ENCODE data around the gene UBALD2. TPM values are rescaled to one million over a fixed set of nuclear protein-coding genes. Genes with fewer than 3 reads are reported as not detected.

Gene UBALD2
- total RNA-seq, 1 donor = 31.0 TPM

DNA sequence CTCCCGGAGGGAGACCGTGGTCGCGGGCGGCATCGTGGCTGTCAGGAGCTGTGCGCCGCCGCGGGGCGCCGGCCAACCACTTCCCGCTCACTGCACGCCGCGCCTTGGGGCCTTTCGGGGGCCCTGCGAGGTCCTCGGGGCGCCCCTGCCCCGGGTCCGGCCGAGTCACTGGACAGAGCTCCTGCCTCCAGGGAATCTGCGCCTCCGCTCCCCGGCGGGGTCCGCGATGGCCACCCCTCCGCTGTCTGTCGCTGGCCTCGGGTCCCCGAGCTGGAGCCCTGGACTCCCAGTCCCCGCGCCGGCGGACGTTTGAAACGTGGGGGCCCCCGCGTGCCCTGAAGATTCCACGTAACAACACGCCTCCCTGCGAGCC lies 42.8 kb downstream of the UBALD2 start, which contains the start of gene QRICH2:
Gene QRICH2 (minus strand): TSS at position 311 of the 373 bp plus-strand sequence. CDS start 278 bp downstream, at position 33.
- DNase-seq (ENCODE audit: low read depth in 2 of 3, low spot score in 2 of 3) = no peak

- no peak for DNase-seq (ENCODE audit: low read depth in 2 of 3, low spot score in 2 of 3)
These were observed 44.3 kb downstream of the UBALD2 start for GRCh38 chr17:76309461-76309860.

DNA sequence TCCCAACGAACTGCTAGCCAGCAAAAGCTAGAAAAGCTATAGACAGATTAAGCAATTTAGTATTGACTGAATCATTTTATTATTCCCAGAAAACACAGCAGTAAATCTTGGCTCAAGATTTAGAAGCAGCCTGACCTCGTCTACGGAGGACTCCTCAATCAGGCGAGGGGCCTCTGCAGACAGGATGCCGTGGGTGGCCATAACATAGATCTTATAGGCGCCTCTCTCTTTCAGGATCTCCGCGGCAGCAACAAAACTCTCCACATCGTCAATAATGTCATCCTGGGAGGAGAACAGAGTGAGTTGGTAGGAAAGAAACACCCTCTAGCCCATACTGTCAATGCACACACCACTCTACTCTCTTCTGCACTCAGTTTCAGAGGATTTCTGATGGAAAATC lies 47.6 kb downstream of the UBALD2 start:
- no peak for DNase-seq (ENCODE audit: low read depth in 2 of 3, low spot score in 2 of 3)

DNA sequence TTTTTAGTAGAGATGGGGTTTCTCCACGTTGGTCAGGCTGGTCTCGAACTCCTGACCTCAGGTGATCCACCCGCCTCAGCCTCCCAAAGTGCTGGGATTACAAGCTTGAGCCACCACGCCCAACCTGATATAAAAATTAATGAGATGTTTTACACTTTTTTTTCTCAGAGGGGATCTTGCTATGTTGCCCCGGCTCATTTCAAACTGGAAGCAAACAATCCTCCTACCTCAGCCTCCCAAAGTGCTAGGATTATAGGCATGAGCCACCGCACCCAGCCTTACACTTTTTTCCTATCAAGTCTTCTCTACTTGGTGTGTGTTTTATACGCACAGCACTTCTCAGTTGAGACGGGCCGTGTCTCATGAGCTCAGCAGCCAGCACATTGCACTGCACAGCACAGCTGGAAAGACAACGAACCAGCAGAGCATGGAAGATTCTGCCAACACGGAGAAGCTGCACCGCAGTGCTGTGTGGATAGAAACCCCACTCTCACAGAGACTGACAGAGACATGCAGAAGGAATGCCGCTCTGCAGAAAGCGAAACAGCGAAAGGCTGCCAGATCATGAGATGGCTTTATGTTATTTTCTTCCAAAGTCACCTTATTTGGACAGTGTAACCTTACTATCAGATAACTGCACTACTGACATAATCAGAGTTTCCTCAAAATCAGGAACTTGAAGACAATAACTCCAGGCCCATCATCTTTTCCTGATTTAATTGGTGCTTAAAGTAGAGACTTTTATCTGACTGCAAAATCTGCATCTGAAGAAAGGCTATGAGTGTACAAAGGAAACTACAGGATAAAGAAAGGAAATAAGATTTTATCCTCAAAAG lies 49.5 kb downstream of the UBALD2 start:
- no peak for DNase-seq (ENCODE audit: low read depth in 2 of 3, low spot score in 2 of 3)

DNA sequence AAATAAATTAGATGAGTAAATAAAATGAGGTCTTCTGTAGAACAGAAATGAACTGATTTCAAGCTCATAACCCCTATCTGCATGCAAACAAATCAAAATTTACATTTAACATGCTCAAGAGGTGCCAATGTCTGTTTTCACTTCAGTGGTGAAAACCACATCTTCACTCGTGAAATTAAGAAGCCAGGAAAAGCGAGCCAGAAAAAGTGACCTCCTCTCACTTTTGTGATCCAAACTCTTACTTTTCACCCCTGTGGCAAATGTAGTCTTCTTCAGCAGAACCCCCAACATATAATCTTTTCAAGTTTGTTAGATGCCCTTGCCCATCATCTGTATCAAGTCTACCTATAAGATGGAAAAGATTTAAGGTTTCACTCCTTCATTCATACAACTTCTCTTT lies 52.4 kb downstream of the UBALD2 start:
- no peak for DNase-seq (ENCODE audit: low read depth in 2 of 3, low spot score in 2 of 3)

GRCh38 chr17:76318586-76318985 lies 53.4 kb downstream of the UBALD2 start:
- no peak for DNase-seq (ENCODE audit: low read depth in 2 of 3, low spot score in 2 of 3)

Small RNA genes lying within 50 kb of the gene (small RNA-seq; reads per million reads assigned to genes)
- not detected for gene RF00019

Other genes starting within 250 kb of the UBALD2 start
- 7.8 TPM for gene EVPL, start 238.0 kb upstream of the UBALD2 start, total RNA-seq
- gene SRP68, start 192.8 kb upstream of the UBALD2 start, total RNA-seq = 28.8 TPM
- gene GALR2, start 190.6 kb upstream of the UBALD2 start, total RNA-seq = 0.27 TPM
- not detected for gene ZACN, start 186.2 kb upstream of the UBALD2 start, total RNA-seq
- gene EXOC7, start 161.6 kb upstream of the UBALD2 start, total RNA-seq = 111 TPM
- gene FOXJ1, start 124.1 kb upstream of the UBALD2 start, total RNA-seq = 4.6 TPM
- 0.27 TPM for gene RNF157, start 24.9 kb upstream of the UBALD2 start, total RNA-seq
- 3.0 TPM for gene QRICH2, start 42.9 kb downstream of the UBALD2 start, total RNA-seq
- 39.6 TPM for gene PRPSAP1, start 88.6 kb downstream of the UBALD2 start, total RNA-seq
- gene SPHK1, start 119.3 kb downstream of the UBALD2 start, total RNA-seq = 7.5 TPM
- gene UBE2O, start 187.8 kb downstream of the UBALD2 start, total RNA-seq = 46.3 TPM
- gene AANAT, start 202.3 kb downstream of the UBALD2 start, total RNA-seq = under 0.01 TPM
- 13.7 TPM for gene RHBDF2, start 236.1 kb downstream of the UBALD2 start, total RNA-seq

All from hematopoietic multipotent progenitor cell (in vitro differentiated cells).